HG03139 (cell line): ENCODE data around the gene ATP2A1.
"Not testable (repeated sequence)": the region's sequence is repeated elsewhere in the genome, so short reads cannot be mapped to it uniquely, and the experiment has no call there.

Source experiments
- ATAC-seq: cut with Tn5 transposase; IDR thresholded peaks from one replicate; pipeline ENCODE4 v1.9.1; 2021; ENCODE audit not compliant: unreplicated experiment

ATP2A1 gene

DNA sequence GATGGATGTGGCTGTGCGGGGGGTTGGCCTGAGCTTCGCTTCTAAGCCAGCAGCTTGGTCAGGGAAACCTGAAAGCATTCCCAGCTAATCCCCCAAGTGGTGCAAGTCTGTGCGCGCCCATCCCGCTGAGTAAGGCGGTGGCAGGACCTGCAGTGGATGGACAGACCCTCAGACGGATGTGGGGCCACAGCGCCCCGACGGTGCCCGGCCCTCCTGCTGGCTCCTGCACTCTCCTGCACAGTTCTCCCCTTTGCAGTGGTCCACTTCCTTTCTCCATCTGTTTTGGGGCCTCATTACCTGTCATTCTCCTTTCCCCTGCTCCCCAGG lies 2.3 kb downstream of the ATP2A1 start:
- no peak for ATAC-seq

- ATAC-seq, result no peak
These were observed 2.7 kb downstream of the ATP2A1 start for GRCh38 chr16:28880955-28881354.

GRCh38 chr16:28881565-28881964 lies 3.3 kb downstream of the ATP2A1 start:
- ATAC-seq, result not testable (repeated sequence)

DNA sequence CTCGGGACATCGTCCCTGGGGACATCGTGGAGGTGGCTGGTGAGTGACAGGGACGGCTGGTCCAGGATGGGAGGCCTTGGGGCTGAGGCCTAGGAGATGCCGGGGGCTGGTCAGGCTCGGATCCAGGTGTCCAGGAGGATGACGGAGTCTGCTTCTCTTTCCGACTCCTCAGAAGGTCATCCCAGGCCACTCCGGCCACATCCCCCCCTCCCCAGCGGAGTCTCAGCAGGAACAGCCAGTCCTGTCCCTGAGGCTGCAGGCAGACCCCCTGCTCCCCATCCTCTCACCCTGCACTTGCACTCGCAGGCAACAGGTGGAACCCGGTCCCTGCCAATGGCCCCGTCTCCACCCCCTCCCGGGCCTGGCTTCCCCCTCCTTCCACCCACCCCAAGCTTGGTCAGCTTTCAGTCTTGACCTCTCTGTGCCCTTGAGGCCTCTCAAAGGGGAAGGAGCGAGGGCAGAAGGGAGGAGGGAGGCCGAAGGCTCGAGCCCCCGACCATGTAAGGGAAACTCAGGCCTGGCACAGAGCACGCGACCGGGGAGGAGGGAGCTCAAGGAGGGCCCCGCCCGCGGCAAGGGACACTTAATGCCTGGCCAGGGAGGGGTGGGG lies 4.4 kb downstream of the ATP2A1 start:
- ATAC-seq, result no peak

DNA sequence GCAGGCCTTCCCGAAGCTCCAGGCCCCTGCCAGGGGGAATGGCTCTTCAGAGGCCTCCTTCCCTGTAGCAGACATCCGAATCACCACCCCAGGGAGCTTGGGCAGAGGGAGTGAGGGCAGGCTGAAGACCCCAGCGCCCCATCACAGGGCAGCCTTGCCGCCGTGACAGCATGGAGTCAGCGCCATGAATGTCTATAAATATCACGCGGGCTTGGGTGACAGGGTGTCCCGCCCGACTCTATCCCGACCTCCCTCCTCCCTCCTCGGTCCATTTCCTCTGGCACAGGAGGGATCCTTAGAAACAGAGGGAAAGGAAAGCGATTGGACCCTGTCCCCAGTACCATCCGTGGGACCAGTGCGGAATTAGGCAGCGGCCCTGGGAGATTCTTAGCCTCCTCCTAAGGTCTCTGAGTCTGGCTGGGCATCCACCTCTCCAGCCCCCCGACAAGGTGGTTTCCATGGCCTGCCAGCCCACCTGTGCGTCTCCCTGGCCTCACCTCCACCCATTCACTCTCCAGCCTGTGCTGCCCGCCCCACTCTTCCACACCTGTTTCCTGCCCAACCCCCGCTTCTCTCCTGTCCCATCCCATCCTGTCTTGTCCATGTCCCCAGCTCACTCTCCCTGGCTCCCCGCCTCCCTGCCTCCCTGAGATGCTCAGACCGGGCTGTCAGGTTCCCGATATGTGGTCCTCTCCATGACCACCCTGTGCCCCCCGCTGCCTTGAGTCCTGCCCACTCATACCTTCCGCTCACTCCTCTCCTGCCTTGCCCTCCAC lies 5.1 kb downstream of the ATP2A1 start:
- no peak for ATAC-seq

GRCh38 chr16:28884045-28884444 lies 5.8 kb downstream of the ATP2A1 start:
- ATAC-seq, result no peak

DNA sequence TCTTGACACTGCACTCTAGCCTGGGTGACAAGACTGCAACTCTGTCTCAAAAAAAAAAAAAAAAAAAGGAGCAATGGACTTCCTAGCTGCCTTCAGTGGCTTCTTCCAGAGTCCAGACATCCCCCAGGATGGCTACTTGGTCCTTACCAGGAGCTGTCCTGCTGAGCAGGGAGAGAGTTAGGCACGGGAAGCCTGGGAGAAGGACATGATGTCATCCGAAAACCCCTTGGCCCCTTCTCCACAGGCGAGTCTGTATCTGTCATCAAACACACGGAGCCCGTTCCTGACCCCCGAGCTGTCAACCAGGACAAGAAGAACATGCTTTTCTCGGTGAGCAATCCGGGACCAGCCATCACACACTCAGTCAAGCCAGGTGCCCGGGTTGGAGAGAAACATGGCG lies 8.7 kb downstream of the ATP2A1 start:
- ATAC-seq, result no peak

DNA sequence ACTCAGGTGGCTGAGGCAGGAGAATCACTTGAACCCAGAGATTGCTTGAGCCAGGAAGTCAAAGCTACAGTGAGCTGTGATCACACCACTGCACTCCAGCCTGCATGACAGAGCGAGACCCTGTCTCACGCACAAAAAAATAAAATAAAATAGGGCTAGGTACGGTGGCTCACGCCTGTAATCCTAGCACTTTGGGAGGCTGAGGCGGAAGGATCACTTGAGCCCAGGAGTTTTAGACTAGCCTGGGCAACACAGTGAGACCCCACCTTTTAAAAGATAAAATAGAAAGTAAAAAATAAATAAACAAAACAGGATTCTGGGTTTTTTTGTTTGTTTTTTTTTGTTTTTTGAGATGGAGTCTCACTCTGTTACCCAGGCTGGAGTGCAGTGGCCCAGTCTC lies 12.1 kb downstream of the ATP2A1 start:
- not testable (repeated sequence) for ATAC-seq

DNA sequence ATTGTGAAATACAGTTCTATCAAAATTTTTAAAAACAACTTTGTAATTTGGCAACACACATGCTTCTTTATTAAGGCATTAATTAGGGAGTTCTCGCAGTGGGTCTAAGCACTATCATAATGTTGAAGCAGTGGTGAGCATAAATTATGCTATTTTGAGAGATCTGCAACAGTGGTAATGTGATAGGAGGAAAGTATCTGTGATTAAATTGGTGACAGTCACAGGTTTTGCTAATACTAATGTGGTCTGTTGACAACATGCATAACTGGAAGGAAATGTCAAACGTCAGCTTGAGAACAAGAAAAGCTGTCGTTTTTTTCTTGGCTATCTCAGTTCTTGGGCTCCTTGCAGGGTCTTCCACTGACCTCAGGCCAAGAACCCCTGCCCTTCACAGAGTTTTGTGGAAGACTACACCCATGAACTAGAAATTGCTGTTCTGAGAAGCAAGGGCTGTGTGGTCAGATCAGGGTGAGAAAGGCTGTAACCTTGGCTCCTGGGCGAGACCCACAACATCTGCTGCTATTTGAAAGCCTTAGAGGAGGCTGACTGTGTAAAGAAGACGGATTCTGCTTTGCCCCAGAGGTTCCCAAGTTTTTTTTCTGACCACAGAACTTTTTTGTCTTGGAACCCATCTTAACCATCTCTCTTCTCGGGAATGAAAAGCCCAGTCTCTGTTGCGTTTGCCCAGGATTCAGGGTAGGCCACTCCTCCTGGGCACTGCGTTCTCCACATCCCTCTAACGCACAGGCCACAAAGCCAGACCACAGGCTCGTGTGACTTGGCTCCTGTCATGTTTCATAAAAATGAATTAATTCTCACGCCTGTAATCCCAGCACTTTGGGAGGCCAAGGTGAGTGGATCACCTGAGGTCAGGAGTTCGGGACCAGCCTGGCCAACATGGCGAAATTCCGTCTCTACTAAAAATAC lies 13.9 kb downstream of the ATP2A1 start:
- ATAC-seq, result no peak

DNA sequence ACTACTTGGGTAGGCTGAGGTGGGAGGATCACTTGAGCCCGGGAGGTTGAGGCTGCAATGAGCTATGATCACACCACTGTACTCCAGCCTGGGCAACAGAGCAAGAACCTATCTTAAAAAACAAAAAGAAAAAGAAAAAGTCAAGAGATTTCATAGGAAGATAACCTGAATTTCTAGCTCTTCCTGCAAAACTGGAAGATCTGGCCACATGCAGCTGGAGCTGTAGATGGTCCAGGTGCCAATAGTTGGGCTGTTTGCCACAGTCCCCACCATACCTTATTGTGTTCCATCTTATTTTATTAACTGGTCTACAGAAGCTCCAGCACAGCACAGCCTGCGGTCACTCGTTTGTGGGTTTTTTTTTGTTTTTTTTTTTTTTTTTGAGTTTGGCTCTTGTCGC lies 15.0 kb downstream of the ATP2A1 start:
- no peak for ATAC-seq

DNA sequence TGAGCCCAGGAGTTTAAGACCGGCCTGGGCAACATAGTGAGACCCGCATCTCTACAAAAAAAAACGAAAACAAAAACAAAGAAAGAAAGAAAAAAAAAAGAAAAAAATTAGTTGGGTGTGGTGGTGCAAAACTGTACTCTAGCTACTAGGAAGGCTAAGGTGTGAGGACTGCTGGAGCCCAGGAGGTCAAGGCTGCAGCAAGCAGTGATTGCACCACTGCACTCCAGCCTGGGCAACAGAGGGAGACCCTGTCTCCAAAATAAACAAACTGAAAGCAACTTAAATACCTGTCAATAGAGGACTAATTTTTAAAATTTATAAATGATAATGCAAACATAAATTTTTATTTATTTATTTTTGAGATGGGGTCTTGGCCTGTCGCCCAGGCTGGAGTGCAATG lies 17.3 kb downstream of the ATP2A1 start:
- no peak for ATAC-seq

DNA sequence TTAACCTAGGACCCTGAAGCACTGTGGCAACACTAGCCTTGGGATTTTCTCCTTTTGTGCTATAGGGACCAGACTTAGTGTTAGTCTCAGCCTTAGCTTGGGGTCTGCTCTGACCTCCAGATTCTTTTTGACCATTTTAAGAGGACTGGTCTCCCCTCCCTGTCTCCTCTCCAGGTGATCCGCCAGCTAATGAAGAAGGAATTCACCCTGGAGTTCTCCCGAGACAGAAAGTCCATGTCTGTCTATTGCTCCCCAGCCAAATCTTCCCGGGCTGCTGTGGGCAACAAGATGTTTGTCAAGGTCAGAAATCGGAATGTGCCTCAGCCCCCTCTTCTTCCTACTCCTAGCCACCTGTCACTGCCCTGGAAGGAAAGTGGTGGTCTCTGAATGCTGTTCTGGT lies 19.5 kb downstream of the ATP2A1 start:
- ATAC-seq, result no peak

DNA sequence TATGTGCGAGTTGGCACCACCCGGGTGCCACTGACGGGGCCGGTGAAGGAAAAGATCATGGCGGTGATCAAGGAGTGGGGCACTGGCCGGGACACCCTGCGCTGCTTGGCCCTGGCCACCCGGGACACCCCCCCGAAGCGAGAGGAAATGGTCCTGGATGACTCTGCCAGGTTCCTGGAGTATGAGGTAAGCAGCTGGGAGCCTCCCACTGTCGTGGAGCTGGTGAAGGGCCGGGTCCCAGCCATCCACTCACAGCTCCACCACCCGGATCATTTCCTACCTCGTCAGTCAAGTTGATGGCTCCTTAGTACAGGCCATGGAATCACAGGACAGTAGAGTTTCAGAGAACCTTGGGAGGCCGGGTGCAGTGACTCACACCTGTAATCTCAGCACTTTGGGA lies 20.0 kb downstream of the ATP2A1 start:
- ATAC-seq, result no peak

DNA sequence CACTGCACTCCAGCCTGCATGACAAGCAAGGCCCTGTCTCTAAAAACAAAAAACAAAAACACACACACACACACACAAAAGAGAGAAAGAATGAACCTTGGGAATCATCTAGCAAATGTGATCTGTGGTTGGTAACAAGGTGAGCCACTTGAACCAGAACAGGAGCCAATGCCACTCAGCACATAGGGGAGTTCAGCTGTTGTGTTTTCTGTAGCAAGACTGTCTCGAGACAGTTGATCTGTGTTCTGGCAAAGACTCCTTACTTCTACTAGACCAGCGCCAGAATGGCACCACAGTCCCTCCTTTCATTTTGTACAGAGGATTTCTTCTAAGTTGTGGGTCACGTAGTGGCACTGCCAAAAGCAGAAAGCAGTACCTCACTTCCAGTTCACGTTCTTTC lies 20.7 kb downstream of the ATP2A1 start:
- ATAC-seq, result no peak

DNA sequence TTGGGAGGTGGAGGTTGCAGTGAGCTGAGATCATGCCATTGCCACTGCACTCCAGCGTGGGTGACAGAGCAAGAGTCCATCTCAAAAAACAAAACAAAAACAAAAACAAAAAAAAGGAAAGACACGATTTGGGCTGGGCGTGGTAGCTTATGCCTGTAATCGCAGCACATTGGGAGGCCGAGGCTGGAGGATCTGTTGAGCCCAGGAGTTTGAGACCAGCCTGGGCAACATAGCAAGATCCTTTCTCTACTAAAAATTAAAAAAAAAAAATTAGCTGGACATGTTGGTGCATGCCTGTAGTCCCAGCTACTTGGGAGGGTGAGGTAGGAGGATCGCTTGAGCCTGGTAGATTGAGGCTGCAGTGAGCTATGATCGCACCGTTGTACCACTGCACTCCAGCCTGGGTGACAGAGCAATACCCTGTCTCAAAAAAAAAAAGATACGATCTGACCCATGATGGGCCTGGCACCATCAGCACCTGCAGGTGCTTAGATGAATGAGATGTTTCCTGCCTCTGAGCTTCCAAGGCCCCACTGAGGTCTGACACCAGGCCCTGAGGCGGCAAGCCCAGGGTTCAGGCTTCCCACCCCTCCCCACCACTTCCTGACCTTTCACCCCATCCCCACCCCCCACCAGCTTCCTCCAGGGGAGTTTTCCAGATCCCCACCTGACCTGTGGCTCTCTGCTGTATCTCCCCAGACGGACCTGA lies 21.7 kb downstream of the ATP2A1 start:
- no peak for ATAC-seq

GRCh38 chr16:28900601-28901000 lies 22.3 kb downstream of the ATP2A1 start:
- no peak for ATAC-seq

GRCh38 chr16:28901862-28902261 lies 23.6 kb downstream of the ATP2A1 start:
- no peak for ATAC-seq

GRCh38 chr16:28902909-28903308 lies 24.6 kb downstream of the ATP2A1 start:
- ATAC-seq, result no peak

DNA sequence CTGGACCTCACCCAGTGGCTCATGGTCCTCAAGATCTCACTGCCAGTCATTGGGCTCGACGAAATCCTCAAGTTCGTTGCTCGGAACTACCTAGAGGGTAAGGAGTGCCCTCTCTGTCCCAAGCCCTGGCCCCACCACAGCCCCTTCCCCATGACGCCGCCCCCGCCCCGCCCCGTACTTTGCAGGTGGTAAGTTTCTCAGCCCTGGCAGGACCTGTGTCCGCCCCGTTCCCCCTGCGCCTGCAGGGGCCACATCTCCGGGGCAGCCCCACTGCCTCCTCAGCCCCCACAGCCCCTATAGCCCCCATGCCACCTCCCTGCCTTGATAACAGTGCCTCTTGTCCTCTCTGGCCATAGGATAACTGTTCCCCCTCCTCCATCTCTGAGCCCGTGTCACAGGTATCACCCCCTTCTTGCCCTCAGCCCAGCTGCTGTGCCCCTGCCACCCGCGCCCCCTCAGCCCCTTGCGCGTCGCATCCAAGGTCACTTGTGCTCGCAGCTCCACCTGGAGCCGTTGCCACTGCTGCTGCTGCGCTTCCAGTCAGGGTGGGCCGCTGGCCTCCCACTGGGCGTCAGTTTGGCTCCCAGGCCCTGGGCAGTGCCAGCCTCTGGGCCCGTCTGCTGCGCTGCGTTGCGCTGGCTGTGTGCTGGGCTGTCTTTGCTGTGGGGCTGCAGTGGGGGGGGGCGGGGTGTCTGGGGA lies 25.2 kb downstream of the ATP2A1 start:
- ATAC-seq, result no peak

DNA sequence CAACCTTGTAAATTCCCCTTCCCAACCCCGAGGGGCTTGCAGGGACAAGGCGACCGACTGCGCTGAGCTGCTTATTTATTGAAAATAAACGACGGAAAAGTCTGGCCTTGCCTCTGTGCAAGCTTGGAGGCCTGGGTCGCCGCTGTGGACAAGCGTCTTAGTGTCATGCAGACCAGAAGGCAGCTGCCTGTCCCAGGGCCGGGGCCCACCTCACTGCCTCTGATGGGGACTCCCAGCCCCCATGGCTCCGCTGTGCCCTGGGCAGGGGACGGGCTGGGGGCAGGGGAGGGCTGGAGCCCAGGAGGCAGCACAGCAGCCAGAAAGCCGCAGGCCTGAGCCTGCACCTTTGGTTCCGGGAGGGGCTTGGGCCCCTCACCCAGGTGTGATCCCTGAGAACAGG lies 26.1 kb downstream of the ATP2A1 start:
- ATAC-seq, result no peak

GRCh38 chr16:28904828-28905227 lies 26.5 kb downstream of the ATP2A1 start:
- ATAC-seq, result no peak
